GM19438 (cell line): ENCODE data around the gene DSCAML1.

ENCODE experiments used
- ATAC-seq: cut with Tn5 transposase; IDR thresholded peaks from one replicate; pipeline ENCODE4 v1.9.1; 2021; ENCODE audit warnings: low read depth; ENCODE audit not compliant: unreplicated experiment

The DSCAML1 gene

DNA sequence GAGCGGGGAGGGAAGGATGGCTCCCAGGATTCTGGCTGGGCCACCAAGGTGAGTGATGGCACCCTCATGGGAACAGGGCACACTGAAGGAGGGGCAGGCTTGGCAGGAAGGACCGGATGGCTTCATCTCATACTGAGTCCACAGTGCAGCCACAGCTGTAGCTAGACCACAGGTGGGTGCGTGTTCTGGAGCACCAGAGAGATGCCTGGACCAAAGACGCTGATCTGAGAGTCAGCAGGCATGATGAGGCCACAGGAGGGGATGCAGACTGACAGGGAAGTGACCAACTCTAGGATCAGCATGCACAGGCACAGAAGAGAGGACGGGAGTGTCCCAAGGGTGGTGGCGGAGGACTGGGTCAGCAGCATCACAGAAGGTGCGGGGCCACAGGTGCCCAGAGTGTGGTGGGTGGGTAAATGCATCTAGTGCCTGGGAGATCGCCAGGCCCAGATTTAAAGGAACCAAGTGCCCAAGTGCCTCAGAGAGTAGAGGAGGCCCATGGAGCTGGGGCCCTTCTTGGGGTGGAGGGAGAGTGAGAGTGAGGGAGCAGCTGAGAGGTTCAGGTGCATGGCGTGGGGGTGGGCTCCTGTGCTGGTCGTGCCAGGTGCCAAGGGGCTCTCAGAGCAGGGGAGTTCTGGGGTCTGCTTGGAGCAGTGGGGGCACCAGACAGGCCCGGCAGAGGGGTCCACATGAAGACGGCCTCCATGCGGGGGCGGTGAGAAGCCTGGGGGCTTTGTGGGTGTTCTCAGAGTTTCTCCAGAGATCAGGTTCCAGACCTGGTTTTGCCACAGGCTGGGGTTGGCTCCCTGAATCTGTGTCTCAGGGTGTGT is 355.7 kb downstream of the DSCAML1 start:
- ATAC-seq: no peak

DNA sequence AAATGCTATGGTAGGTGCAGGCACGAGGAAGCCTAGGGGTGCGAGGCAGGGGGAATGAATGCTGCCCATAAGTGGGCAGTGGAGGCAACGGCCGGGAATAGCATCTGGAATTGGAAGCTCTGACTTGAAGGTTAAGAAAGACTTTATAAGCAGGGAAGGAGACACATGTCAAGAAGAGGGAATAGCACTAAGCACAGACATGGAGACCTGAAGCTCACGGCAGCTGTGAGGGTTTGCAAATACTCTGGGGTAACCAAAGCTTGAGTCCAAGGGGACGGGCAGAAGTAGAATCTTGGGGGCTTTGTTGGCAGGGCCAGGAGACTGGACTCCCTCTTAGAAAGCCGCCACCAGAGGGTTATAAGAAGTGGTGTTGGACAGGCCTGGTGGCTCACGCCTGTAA is 356.8 kb downstream of the DSCAML1 start:
- ATAC-seq: no peak

DNA sequence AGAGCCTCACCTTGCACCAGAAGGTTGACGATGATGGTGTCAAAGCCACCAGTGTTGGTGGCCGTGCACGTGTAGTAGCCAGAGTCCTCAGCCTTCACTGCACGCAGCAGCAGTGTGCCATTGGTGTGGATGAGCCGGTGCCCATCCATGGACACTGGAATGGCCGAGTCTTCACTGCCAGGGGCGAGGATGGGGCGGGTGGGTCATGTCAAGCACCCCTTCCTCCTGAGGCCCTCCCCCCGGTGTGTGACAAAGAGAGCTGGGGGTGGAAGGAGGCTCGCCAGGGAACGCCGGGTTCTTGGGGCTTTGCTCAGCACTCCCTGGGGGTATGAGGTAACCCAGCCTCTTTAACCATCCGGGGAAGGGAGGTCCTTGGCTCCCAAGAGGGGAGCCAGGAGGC is 357.8 kb downstream of the DSCAML1 start:
- no peak for ATAC-seq

DNA sequence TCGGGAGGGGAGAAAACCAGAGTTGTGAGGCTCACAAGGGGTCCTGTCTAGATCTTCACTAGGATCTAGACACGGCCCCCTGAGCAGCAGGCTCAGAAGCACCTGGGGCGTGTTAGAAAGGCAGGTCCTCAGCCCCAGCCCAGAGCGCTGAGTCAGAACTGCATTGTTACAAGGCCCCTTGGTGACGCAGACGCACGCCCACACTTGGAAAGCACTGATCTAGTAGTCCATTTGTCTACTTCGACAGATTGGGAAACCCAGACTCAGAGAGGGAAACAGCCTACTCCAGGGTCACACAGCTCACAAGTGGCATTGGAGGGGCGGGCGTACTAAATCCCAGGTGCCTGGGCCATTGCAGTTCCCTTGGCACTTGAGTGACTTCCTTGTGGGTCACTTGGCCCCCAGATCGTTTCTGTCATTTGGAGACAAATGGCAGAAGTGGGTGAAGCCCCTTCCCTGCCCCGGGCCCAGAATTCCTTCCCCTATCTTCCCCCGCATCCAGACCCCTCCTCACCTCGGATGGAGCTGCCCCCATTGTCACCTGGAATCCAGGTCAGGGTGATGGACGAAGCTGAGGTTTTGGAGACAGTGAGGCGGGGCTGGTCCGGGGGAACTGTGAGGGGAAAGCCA is 358.5 kb downstream of the DSCAML1 start:
- no peak for ATAC-seq

DNA sequence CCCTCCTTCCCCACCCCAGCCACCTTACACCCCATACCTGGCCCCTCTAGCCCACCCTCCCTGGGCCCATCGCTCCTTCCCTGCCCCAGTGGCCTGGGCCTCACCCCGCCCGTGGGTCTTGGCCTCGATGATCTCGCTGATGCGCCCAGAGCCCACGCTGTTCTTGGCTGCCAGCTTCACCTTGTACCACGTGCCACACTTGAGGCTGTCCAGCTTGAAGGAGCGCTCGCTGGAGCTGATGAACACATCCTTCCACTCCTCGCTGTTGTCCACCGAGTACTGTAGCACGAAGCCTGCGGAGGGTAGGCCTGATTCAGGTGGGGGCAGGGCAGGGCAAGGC is 359.3 kb downstream of the DSCAML1 start:
- no peak for ATAC-seq

DNA sequence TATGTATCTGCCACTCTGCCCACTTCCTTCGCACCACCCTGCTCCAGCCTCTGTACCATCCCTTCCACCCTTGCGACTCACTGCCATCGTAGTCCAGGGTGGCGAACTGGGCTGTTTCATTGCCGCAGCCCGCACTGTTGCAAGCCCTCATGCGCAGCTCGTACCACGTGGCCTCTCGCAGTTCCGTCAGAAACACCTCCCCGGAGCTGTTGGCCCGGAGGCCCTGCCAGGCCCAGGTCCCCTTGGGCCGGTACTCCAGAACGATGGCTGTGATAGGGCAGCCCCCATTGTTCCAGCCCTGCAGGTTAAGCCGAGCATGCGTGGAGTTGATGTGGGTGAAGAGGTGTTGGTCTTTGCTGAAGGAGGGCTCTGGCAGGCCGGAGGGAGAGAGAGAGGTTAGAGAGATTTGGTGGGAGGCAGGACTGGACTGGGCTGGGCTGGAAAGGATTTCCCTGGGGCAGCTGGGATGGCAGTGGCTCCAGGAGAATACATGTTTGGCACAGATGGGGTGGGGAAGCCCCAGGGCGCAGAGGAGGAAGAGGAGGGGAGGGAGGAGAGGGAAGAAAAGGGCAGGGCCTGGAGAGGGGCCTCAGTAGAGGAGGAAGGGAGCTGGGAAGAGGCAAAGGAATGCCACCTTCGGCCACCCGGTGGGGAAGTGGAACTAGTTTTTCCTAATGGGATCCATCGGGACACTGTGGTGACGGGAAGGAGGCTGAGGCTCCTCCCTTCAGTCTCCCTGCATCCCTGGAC is 359.8 kb downstream of the DSCAML1 start:
- ATAC-seq: no peak

DNA sequence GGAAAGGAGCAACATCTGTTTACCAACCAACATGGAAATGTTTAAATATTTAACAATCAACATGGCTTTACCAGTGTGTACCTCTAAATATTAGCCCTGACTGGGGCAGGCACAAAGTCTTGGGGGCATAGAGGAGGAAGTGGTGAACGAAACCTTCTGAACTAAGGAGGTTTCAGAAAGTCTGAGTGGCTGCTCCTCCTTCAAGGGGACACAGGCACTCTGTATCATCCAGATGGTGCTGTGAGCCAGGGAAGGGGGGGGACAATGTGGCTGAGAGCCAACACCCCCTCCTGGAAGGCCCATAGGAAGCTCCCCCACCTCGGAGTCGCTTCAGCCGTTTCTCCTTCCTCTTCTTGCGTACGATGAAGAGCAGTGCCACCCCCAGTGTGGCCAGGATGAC is 361.7 kb downstream of the DSCAML1 start:
- ATAC-seq: no peak

DNA sequence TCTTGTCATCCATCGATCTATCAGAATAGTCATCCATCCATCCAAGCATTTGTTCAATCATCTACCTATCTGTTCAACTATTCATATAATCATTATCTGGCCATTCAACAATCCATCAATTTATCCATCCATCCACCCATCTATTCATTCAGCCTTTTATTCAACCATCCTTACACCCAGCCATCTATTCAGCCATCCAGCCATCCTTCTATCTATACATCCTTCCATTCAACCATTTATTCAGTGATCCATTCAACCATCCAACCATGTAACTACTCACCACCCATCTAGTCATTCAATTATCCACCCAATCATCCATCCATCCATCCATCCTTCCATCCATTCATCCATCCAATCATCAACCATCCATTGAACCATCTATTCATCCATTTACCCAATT is 362.5 kb downstream of the DSCAML1 start:
- ATAC-seq: no peak

DNA sequence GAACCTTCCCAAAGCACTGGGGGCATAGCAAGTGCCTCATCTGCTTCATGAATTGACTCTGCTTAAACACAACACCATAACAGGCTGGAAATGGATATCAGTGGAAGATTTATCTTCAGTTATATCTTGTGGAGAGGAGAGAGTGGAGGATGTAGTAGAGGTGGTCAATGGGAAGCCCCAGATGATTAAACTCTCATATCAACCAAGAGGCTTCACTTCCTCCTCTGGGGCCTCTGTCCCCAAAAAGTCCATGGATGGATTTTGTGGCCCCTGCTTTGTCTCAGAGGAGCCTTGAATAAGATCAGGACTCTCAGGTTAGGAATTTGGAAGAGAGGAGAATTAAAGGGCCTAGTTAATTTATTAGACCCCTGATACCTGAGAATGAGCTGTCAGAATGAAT is 363.3 kb downstream of the DSCAML1 start:
- ATAC-seq: no peak

DNA sequence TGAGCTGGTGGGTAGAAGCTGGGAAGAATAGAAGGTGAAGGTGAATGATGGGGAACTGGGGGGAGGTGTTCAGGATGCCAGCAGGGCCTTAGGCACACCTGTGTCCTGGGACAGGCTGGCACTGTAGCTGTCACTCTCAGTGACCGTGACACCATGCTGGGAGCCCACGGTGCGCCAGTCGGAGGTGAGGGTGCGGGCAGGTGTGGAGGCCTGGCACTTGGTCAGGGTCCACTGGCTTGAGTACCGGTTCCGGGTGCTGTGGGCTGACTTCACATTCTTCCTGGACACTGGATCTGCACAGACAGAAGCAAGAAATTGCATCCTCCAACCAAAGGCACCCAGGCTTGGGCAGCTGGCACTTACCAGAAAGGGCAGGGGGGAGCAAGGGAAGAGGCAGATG is 365.6 kb downstream of the DSCAML1 start:
- no peak for ATAC-seq

DNA sequence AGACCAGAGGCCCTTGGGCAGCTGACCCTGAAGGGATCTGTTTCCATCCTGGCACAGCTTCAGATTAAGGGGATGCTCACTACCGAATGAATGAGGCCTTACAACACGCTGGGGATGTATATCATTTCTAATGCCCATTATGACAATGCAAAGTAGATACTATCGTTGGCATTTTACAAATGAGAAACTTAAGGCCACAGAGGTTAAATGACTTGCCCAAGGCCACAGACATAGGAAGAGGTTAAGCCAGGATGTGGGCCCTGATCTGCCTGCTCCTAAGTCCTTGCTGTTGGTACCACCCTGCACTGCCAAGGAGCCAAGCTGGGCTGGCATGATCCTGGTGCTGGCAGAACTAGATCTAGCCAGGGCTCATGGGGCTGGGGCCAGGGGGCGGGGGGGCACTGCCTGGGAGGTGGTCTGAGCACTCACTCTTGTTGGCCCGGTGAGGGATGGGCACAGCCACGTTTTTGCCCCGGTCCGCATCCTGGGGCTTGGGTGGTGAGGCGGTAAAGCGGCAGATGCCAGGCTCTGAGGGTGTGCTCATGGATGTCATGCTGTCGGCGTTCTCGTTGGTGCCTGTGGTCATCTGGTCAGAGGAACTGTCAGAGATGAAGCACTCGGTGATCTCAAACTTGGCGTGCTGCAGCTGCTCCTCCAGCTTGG is 366.6 kb downstream of the DSCAML1 start:
- ATAC-seq: no peak

DNA sequence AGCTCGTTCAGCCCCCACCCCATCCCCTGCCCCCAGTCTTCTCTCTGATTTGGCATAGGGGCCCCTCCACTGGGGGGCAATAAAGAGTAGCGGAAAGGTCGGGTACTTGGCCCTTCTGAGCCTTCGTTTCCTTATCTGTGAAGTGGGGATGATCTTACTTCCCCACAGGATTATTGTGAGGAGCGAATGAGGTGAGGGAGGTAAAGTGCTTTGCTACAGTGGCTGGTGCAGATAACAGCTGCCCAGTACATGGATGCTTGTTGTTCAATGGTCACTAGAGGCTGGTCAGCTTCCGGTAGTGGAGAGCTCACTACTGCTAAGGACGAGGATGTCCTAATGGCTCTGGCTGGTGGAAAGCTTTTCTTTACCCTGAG is 368.2 kb downstream of the DSCAML1 start:
- no peak for ATAC-seq

DNA sequence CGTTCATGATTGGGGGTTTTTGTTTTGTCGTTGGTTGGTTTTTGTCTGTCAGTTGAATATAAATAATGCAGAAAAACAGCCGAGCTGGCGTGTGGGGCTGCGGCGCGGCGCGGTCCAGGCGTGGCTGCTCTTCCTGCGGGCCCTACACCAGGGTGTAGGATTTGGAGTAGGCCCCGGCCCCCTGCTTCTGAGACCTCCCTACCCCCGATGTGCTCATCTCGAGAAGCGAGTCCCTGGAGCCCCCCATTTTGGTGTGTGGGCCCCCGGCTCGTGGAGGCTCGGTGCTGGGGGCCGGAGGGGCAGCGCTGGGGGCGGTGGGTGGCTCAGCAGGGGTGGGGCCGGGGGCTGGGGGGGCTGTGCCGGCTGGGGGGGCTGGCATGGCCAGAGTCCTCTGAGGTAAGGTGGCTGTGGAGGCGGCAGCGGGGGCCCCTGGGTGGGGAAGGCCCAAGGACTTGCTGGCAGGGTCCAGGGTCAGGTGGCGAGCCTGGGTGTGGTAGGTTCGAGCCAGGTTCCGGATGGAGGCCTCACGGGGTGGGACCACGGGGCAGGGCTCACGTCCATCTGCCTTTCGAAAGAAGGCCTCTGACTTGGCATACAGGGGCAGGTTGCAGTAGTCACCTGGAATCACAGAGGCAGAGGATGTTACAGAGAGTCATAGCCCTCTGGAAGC is 368.7 kb downstream of the DSCAML1 start:
- ATAC-seq: no peak

DNA sequence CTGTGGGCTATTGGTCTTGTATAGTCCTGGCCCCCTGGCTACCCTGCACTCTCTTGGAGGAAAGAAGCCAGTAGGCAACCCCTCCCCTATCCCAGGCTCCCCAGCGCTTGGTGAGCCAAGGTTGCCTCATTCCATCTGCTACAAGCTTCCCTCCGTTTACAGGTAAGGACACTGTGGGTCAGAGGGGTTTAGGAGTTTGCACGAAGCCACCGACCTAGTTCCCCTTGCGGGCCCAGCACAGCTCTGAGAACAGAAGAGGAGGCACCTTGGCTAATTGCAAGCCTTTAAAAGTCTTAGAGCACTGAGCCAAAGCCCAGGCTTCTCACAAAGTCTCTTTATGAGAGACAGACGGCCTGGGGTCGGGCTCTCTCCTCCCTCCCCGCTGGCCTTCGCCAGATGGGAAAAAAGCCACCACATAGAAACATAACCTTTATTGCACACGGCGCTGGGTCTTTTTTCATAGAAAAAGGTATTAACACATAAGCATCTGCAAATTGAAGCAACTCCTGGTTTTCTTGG is 369.6 kb downstream of the DSCAML1 start:
- ATAC-seq: no peak

DNA sequence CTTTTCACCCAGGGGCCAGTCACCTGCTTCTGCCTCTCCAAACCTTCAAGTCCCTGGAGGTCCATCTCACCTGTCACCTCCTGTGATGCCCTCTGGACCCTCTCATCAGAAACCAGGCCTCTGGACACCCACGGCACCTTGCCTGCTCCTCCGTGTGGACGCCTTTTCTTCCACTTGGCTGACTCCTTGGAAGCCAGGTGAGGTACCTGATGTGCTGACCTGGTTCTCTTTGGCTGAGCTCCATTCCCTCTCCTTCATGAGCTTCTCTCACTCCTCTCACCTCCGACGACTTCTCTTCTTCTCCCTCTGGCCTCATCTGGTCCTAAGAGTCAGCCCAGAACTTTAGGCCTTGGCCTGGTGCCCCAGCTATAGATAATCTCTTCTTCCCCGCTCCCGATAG is 370.1 kb downstream of the DSCAML1 start:
- no peak for ATAC-seq

DNA sequence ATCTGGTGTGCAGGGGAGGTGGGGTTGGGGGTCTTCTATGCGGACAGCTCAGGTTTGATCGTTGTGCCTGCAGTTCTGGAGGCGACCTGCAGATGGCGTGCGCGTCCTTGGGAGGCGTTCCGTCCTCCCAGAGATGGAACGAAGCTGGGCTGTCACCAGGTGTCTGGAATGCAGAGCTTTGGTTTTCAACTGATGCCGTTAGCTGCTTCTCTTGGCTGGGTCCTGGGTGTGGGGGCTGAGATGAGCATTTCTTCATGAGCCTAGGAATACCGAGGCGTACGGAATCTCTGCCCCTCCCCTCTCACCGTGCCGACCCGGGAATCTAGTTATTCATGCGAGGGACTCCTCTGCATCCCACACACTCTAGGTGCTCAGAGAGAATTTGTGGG is 370.7 kb downstream of the DSCAML1 start:
- ATAC-seq: no peak

DNA sequence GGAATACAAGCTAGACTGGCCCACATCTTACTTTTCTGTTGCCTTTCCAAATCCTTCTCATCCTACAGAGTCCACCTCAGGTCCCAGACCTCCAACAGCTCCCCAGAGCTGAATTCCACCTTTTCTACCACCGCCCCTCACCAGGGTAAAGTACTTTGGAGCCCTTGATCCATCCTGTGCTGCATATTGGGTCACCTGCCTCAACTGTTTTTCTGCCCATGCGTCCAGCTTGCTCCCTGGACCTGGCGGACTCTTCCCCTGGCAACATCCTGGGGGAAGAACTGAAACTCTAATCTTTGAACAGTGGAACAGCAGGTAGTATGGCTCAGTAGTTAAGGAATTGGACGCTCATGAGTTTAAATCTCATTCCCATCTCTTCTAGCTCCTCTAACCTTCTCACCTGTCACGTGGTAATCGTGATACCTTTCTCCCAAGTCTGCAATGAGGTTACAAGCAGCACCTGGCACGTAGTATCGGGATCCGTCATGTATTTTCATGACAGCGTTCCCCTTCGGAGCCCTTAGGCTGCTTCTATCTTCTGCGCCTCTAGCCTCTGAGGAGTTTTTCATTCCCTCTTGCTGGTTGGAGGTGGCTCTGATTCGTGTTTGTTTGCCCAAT is 371.2 kb downstream of the DSCAML1 start:
- no peak for ATAC-seq

DNA sequence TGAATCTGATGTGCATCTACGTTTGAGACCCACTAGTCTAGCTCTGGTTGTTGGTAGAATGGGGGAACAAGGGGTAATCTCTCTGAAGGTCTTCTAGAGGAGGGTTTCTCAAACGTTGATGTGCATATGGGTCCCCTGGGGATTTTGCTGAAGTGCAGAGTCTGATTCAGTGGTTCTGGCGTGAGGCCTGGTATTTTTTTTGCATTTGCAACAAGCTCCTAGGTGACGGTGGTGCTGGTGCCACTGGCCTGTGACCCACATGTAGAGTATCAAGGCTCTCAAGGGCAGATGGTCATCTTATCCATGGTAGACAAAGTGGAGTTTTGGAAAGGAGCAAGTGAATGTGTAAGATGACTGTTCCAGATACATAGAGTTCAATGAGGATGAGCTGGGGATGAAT is 372.2 kb downstream of the DSCAML1 start:
- ATAC-seq: no peak

DNA sequence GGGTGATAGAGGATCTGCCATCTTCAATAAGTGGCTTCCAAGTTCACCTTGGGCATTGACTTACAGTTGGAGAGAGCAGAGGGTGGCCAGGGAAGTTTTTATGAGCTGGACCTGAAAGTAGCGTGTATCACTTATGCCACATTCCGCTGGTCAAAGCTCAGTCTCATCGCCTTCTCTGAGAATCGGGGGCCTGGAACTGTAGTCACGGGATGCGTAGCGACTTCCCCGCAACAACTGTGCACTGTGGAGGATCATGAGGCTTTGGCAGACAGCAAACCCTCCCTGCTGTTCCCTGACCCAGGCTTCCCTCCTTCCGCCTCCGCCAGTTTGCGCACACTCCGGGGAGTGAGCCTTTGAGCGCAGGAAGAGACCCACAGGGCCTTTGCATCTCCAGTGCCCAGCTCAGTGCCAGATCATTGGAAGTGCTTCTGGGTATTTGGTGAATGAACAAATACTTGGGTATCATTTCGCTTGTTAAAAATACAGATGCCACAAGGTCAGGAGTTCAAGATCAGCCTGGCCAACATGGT is 373.9 kb downstream of the DSCAML1 start:
- ATAC-seq: no peak

DNA sequence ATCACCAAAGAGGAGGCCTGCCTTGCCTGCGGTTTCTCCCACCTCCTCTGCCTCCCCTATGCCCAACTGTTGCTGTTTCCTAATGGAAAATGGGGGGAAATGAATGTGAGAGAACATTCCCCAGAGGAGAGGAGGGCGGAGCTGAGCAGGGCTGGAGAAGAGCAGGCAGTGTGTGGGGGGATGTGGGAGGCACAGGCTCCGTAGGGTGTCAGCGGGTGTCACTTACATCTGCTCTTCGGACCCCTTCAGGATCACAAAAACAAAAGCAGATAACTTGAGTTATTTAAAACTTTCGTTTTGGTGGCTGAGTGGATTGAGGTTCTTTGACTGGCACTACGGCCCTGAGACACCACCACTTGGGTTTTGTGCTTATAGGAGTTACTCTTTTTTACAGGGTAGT is 375.5 kb downstream of the DSCAML1 start:
- no peak for ATAC-seq
